CD4-positive, alpha-beta T cell treated with Interleukin-15 for 4 hours (primary cell): Measurements from ENCODE around the gene MAP2K5.
A peak's percentile ranks its signal among the peaks of the same experiment; 100 is the strongest.

ENCODE experiments used
- DNase-seq: peaks from one replicate; pipeline ENCODE4 v3.0.0-alpha.2; 2020; ENCODE audit warnings: low spot score

MAP2K5 gene

DNA sequence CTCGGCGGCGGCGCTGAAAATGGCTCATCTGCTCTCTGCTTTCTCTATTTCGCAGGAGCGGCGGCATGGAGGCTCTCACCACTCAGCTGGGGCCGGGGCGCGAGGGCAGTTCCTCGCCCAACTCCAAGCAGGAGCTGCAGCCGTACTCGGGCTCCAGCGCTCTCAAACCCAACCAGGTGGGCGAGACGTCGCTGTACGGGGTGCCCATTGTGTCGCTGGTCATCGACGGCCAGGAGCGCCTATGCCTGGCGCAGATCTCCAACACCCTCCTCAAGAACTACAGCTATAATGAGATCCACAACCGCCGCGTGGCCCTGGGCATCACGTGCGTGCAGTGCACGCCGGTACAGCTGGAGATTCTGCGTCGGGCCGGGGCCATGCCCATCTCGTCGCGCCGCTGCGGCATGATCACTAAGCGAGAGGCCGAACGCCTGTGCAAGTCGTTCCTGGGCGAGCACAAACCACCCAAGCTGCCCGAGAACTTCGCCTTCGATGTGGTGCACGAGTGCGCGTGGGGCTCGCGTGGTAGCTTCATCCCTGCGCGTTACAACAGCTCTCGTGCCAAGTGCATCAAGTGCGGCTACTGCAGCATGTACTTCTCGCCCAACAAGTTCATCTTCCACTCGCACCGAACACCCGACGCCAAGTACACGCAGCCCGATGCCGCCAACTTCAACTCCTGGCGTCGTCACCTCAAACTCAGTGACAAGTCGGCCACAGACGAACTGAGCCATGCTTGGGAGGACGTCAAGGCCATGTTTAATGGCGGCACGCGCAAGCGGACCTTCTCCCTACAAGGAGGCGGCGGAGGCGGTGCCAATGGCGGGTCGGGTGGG is 283.6 kb downstream of the MAP2K5 start:
- DNase-seq = no peak

DNA sequence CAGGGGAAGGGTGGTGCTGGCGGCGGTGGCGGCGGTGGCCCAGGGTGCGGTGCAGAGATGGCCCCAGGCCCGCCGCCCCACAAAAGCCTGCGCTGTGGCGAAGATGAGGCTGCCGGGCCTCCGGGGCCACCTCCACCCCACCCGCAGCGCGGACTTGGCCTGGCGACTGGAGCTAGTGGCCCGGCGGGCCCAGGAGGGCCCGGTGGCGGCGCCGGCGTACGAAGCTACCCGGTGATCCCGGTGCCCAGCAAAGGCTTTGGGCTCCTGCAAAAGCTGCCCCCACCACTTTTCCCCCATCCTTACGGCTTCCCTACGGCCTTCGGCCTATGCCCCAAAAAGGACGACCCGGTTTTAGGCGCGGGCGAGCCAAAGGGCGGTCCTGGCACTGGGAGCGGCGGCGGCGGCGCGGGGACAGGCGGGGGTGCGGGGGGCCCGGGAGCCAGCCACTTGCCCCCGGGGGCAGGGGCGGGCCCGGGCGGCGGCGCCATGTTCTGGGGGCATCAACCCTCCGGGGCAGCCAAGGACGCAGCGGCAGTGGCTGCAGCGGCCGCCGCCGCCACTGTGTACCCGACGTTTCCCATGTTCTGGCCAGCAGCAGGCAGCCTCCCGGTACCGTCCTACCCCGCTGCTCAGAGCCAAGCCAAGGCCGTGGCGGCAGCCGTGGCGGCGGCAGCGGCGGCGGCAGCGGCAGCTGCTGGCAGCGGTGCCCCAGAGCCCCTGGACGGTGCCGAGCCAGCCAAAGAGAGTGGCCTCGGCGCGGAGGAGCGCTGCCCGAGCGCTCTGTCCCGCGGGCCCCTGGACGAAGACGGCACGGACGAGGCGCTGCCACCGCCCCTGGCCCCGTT is 284.4 kb downstream of the MAP2K5 start:
- DNase-seq = no peak

DNA sequence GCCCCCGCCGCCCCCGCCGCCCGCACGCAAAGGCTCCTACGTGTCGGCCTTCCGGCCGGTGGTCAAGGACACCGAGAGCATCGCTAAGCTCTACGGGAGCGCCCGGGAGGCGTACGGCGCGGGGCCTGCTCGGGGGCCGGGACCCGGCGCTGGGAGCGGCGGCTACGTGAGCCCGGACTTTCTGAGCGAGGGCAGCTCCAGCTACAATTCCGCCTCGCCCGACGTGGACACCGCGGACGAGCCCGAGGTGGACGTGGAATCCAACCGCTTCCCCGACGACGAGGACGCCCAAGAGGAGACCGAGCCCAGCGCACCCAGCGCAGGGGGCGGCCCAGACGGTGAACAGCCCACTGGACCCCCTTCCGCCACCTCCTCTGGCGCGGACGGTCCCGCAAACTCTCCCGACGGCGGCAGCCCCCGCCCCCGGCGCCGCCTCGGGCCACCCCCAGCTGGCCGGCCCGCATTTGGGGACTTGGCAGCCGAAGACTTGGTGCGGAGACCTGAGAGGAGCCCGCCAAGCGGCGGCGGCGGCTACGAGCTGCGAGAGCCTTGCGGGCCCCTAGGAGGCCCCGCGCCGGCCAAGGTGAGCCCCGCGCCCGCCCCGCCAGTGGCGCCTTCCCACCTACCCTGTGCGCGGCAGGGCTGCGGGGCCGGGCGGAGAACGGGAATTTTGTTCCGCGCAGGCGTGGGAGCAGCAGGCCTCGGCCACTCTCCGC is 285.2 kb downstream of the MAP2K5 start:
- no peak for DNase-seq

DNA sequence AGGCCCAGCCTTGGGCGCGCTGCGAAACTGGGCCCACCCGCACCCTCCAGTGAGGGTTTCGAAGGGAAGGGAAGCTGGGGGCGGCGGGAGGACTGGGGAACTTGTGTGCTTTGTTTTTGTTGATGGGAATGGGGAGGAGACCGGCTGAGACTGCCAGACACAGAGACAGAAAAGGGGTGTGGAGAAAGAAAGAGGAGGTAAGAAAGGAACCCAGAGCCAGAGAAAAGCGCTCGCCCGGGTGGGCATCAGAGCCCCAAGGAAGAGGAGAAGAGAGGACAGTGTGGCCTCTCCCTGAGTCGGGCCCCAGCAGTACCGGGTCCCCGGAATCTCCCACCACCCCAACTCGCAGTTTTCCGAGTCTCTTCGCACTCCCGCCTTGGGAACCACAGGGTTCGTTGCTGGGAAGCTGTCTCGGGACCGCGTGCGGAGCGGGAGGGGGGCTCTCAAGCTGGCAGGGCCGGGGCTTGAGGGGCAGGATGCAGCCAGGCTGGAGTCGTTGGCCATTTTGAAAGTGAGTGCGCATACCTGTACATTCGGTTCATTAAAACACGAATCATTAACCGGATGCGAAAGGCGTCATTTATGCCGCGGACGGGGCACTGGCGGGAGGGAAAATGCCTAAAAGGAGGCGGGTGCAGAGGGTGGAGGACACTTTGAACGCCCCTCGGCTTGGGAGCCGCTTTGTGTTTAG is 285.9 kb downstream of the MAP2K5 start:
- DNase-seq = no peak

DNA sequence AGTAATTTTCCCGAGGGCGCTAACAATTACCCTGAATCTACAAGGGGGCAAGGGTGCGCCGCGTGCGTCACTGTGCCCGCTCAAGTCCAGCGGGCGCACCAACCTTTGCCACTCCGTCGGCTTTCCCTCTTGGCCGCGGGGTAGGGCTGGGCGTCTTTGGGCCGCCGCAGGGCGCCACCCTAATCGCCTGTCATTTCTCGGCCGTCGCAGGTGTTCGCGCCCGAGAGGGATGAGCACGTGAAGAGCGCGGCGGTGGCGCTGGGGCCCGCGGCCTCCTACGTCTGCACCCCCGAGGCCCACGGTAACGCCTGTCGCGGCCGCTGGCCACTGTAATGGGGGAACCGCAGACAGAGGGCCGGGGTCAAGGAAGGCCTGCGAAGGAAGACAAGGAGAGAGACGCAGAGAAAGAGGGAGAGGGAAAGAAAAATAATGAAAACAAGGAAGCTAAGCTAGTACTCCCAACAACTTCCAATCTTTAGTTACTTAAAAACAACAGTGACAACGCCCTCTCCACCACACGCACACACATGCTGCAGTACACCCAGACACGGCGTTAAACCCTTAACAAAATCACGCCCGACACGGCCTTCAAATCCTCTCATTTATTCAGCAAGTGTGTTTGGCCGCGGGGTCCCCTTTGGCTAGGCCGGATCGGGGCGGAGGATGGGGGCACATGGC is 286.6 kb downstream of the MAP2K5 start:
- no peak for DNase-seq

DNA sequence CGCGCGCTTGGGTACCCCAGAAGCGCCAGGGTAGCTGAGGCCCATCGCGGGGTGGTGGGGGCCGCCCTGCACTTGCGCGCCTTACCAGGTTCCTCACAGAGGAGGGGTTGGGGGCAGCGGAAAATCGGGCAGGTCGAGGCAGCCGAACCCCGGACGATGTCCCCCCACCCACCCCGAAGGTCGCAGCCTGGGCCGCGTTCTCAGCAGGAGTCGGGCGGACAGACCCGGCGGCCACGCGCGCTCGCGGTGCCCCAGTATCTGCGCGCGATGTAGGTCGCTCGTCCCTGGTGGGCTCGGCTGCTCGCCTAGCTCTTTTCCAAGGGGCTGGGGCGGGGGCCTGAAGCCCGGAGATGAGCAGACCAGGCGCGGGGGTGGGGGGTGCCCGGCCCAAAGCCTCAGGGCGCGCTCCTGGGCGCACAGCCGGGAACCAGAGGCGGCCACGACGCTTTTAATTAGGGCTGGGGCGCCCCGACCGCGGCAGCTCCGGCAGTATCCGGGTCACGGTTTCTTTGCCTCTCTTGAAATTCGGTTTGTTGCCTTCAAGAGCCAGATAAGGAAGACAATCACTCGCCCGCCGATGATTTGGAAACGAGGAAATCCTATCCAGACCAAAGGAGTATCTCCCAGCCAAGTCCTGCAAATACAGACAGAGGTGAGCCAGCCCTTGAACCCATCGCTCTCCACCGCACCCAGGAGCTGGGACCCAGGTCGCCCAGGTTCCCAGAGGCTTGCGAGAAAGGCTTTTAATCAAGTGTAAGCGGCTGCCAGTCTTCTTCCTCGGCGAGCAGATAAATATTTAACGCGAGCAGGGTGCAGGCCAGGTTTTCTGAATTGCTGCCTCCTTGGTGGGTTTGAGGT is 287.4 kb downstream of the MAP2K5 start:
- DNase-seq = no peak

DNA sequence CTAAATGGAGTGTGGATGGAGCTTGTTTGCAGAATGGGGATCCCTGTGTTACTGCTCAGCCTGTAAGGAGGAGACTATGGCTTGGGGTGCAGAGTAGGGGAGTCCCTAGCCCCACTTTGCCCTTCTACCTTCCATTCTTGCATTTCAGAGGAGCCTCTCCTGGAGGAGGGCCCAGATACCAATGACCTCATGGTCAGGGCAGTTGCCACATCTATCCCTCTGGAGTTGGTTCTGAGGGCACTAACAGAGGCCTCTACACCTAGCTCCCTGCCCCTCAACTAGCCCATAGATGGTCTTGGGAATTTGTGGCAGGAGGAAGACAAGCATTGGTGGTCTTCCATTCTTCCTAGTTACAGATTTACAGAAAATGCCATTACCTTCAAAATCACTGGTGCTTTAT is 288.9 kb downstream of the MAP2K5 start:
- DNase-seq = no peak

DNA sequence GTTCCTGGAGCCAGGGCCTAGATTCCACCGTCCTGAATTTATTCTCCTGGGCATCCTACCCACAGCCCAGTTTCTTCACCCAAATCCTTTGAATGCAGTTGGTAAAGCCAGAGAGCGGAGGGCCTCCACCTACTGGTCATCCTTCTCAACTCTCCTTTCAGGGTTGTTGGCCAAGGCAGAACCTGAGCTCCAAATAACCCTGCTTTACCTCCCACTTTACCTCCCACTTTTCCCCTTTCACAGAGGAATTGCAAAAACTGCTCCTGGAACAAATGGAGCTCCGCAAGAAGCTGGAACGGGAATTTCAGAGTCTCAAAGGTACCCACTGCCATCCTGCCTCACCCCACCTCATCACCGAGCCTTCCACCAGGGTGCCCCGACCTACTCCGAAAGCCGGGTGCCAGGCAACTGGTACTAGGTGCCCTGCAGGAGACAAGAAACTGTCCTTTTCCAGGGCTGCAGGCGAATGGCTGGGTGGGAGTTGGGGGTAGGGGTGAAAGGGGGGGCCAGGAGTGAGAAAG is 289.6 kb downstream of the MAP2K5 start:
- no peak for DNase-seq

DNA sequence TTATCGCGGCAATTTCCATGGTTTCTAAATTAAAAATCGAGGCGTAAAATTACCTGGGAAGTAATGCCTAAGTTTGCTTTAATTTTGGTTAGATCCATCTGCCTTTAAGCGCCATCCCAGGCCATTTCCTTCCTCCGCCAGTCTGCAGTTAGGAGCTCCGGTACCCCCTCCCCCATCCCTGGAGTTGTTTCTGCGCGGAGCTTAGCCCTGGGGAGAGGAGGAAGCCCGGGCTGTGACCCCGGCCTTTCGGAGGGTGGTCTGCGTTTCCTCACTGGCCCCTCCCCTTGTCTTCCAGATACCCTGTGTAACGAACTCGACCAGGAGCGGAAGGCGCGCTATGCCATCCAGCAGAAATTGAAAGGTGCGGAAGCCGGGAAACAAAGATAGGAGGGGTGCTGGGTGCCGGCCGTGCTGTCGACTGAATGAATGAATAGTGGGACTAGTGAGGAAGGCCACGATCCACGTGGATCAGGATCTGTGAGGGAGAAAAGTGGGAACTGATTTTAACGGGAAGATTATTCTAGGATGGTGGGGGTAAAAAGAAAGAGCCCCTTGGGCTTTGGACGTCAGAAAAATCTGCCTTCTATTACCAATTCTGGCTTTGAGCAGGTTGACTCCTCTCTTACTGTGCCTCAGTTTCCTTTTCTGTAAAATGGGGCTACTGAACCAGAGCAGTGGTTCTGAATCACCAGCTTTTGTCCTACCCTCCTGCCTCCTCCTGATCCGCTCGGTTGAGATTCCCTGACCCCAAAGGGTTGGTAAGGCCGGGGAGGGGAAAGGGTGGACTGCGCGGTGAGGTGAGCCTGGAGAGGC is 290.6 kb downstream of the MAP2K5 start:
- DNase-seq = no peak

DNA sequence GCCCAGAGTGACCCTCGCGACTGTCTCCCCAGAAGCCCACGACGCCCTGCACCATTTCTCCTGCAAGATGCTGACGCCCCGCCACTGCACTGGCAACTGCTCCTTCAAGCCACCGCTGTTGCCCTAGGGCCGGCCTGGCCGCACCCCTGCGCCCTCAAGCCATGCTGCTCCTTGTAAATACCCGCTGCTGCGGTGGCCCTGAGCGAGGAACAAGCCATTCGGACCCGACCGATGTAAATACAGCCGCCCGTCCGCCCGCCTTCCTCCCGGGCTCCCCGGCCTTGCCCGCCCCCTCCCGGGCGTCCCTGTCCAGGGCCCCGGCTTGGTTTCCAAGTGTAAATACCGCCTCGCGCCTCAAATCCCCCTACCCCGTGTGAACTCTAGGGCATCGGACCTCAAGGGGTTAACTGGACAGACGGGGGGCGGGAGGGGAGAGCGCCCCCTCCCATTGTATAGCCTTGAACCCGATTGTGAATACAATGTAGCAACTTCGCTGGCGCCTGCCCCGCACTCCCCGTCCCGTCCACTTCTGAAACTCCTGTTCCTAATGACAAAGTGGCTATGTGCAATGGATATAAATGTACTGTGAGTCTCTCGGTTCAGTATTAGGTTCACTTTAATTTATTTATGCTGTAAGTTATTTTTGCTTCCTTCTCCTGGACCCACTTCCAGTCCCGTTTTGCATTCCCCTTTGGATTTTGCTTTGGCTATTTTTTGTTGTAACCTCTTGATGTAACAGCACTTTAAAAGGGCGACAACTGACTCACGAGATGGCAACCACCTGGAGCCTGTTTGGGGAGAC is 291.4 kb downstream of the MAP2K5 start:
- peak; percentile 19 for DNase-seq

DNA sequence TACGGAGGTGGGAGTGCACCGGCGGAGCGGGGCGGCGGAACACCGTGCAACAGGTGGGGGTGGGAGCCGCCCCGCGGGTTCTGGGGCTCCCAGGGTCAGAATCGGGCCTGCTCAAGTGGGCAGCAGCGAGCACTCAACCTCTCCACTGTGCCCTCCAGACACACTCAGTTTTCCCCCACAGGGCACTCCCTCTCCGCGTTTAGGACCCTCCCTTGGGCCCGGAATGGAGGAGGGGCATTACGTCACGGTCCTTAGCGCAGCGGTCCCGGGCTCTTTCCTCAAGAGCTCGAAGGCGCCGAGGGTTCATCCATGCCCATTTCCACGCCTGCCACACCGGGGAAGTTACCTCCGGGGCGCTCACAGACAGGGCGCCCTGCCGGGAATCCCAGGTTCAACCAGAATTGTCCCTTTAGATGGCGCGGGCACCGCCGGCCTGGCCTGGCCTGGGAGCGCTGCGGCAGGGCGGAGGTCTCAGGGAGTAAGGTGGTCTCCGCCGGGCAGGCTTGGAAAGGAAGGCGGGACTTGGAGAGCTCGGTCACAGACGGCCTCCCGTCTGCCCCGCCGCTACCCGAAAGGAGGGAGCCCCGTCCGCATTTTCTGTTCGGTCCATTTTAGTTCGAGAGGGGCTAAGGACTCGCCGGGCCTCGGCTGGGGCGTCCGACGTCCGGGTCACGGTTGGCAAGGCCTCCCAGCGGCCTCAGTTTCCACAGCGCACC is 292.2 kb downstream of the MAP2K5 start:
- DNase-seq = no peak

DNA sequence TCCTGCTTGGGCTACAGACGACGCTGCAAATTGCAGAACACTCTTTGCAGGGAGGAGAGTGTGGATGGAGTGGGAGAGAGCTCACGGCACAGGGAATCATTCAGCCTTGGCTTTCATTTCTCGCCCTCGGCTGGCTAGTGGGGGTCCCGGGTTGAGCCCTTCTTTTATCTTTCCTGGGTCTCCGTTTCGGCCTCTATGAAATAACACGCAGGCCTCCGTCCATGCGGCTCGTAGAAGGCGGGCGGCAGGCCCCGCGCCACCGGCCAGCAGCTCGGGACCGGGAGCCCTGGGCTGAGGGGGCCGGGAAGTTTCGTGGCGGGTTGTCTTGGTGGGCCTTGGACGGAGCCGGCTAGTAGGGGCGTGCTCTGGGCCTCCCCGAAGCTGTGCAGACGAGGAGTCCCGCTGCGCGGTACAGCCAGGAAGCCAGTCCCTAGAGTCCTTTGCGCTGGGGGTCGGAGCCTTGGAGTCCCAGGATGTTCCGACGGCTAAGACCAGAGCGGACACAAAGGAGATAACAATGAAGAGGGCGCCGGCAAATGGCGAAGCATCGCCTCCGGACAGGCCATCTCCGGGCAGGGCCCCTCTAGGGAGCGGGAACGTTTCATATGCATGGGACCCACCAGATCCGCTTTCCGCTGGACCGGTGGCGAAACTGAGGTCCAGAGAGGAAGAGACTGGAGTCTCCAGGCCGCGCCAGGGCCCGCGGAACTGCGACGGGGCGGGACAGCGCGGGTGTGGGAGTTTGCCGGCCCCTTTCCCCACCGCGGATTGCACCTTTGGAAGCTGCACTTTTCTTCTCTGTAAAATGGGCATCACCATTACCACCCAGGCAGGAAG is 293.0 kb downstream of the MAP2K5 start:
- DNase-seq = no peak

DNA sequence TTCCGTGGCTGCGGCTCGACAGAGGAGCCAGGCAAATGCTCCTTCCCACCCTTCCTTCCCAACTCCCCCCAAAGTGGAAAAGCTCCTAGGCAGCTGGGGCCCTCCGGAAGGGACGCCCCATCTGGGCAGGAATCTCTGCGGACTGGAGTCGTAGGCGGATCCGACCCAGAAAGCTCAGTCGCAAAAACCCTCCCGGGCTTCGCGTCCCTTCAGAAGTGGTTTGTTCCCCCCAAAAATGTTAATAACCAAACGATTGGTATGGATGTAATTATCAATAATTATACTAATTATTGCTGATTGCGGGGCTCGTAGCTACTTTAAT is 293.6 kb downstream of the MAP2K5 start:
- no peak for DNase-seq

DNA sequence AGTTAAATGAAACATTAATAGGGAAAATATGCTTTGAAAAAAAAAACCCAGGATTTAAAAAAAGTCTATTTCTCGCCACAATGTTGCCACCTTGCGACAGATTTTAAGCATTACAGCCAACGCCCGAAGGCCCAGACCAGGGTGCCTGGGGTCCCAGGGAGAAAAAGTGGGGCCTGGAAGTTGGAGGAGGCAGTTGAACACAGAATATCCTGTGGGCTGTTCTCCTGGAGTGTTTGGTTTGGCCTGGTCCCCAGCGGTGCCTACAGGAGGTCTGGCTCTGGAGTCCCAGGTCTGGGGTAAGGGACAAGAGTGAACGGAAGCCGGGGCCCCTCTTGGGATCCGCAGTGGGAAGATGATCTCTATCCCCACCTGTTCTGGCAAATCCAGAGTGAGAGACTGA is 294.0 kb downstream of the MAP2K5 start:
- DNase-seq = peak; percentile 58

DNA sequence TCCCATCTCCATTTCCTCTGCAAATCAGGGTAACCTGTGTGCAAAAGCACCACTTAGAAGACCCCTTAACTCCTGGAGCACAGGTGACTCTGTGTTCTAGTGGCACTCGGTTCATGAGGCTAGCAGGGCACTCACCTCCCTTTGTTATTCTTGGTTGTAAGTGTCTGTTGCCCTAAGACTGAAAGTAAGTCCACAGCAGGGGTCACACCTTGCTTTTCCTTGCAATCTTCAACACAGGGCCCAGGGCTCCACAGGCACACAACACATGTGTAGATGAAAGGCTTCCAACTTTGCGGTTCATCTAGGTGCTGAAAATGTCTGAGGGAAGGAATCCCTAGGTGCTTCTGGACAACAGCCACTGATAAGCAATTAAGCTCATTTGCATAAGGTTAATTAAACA is 294.5 kb downstream of the MAP2K5 start:
- no peak for DNase-seq

DNA sequence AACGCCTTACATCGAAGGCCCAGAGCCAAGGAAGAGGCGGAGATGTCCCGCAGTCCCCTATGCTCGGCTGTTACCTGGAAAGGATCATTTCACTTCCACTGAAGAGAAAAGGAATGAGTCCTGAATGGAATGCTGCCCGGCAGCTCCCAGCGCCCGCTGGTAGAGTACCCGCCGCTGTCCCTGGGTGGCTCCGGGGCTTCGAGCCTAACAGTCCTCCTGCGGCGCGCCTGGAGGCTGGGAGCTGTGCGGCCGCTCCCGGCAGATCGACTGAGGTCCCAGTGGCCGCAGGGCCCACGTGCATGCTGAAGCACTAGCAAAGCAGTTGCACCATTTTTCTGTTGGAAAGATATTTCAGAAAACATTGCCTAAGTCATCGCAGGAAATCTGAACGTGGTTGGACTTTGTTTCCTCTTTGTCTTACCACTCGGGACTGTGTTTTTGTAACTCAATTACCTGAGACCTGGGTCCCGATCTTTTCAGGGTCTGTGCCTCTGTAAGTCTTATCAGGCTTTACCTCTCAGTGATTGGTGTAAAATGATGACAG is 296.4 kb downstream of the MAP2K5 start:
- DNase-seq = no peak

DNA sequence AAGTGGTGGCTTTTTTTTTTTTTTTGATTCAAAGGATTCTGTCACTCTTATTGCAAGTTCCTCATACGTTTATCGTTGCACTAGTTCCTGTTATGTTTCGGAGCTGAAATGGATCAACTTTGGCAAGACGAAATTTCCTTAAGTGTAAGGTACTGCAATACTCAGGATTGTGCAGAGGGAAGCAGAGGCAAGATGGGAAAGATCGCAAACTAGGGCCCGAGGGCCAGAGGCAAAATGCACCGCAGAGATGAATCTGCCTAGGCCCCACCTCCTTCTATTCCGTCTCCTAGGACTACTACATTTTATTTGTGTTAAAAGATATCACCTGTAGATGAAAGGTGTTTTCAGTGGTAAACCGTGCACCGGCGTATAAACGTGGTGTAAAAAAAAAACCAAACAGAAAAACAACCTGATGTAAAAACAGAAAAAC is 297.0 kb downstream of the MAP2K5 start:
- no peak for DNase-seq
